Measurements from ENCODE around the gene MIA2. TPM values are rescaled to one million over a fixed set of nuclear protein-coding genes. Genes with fewer than 3 reads are reported as not detected.
"Not testable (repeated sequence)": the region's sequence is repeated elsewhere in the genome, so short reads cannot be mapped to it uniquely, and the experiment has no call there.

Gene MIA2
- total RNA-seq, 1 donor from 2014 or later, result 9.2 TPM

DNA sequence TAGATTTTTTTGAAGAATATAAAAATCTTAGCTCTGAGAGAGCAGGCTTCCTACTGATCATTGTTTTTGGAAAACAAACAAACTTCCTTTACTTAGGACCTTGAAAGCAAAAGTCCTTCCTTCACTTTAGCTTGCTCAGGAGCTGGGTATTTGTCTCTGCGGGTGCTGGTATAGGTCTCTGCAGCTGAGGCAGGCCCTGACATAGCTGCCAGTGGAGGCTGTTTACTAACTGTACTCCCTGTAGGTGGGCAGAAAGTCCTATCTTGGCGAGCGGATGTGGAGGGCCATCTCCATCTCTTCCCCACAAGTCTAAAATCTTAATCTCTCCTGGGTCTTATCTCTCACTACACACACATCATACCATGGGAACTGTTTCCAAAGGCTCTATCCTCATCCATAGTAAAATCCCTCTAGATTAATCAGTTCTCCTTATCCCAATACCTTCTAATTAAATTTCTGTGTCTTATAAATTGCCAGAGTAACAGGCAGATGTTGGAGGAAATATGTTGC lies 4.1 kb upstream of the MIA2 start:
- no peak for DNase-seq (ENCODE audit: low read depth in 2 of 2)

DNA sequence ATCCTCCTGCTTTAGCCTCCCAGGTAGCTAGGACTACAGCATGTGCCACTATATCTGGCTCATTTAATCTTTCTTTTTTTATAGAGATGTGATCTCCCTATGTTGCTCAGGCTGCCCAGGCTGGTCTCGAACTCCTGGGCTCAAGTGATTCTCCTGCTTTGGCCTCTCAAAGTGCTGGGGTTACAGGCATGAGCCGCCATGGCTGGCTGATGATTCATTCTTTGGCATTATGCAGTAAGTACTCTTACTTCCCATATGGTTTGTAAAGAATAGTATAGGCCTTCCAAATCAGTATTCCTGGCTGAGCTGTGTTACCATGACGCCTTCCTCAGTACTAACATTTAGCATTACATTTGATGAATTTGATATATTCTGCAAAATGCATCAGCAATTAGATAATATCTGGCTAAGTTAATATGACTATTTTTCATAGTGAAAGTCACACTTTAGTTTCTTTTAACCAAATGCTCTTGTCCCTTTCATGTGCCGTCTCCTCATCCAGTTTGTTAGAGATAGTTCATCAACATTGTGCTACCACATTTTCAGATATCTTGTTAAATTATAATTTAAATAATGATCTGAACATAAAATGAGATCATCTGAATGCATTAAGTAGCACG lies 3.2 kb upstream of the MIA2 start:
- no peak for DNase-seq (ENCODE audit: low read depth in 2 of 2)

DNA sequence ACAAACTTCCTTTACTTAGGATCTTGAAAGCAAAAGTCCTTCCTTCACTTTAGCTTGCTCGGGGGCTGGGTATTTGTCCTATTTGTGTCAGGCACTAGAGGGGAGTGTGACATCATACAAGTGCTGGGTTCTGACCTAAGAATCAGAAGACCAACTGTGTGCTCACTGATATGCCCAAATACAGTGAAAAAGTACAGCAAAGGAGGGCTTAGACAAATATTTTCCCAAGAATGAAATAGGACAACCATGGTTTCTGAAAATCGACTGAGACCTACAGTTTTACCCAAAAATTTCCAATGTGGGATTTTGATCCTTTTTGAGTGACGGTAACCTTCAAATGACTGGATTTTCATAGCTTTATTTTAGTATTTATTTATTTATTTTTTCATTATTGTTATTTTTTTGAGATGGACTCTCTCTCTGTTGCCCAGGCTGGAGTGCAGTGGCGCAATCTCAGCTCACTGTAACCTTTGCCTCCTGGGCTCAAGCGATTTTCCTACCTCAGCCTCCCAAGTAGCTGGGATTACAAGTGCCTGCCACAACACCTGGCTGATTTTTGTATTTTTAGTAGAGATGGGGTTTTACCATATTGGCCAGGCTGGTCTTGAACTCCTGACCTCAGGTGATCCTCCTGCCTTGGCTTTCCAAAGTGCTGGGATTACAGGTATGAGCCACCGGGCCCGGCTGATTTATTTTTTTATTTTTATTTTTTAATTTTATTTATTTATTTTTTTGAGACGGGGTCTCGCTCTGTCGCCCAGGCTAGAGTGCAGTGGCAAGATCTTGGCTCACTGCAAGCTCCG lies 1.8 kb upstream of the MIA2 start:
- peak; percentile 35 to 55 for DNase-seq (ENCODE audit: low read depth in 2 of 2)

DNA sequence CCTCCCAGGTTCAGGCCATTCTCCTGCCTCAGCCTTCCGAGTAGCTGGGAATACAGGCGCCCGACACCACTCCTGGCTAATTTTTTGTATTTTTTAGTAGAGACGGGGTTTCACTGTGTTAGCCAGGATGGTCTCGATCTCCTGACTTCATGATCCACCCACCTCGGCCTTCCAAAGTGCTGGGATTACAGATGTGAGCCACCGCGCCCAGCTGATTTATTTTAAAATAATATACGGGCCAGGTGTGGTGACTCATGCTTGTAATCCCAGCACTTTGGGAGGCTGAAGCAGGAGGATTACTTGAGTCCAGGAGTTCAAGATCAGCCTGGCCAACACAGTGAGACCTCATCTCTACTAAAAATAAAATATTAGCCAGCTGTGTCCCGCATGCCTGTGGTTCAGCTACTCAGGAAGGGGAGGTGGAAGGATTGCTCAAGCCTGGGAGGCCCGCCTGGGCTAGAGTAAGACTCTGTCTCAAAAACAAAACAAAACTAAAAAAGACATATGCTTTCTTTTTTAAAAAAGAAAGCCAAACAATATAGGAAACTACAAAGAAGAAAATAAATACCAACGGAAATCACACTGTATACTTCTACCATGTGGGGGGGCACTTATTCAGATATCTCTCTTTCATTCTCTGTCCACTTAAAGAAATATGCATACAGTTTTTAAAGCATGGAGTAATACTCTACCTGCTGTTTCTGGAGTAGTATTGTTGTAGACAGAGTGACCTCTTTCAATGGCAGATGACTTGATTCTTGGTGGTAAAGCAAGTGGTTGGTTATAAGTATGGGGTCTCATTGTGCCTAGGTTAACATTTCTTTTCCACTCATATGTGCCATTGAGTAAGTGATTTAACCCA lies 930 bp upstream of the MIA2 start:
- DNase-seq (ENCODE audit: low read depth in 2 of 2), result no peak

DNA sequence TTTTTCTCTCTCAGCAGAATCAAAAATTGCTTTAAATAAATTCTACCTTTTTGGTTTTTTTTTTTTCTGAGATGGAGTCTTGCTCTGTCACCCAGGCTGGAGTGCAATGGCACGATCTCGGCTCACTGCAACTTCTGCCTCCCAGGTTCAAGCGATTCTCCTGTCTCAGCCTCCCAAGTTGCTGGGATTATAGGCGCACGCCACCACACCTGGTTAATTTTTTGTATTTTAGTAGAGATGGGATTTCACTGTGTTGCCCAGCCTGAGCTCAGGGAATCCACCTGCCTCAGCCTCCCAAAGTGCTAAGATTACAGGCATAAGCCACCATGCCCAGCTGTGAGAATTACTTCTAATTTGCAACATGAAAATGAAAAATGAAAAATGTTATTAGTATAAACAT lies 1.3 kb downstream of the MIA2 start:
- DNase-seq (ENCODE audit: low read depth in 2 of 2), result not testable (repeated sequence)

DNA sequence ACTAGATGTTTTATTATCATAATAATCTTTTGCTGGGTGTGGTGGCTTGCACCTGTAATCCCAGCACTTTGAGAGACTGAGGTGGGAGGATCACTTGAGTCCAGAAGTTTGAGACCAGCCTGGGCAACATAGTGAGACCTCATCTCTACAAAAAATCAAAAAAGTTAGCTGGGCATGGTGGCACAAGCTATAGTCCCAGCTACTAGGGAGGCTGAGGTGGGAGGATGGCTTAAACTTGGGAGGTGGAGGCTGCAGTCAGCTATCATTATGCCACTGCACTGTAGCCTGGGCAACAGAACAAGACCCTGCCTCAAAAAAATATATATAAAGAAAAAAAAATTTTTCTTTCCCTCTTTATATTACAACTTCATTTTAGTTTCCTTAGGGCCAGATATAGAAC lies 1.8 kb downstream of the MIA2 start:
- not testable (repeated sequence) for DNase-seq (ENCODE audit: low read depth in 2 of 2)

DNA sequence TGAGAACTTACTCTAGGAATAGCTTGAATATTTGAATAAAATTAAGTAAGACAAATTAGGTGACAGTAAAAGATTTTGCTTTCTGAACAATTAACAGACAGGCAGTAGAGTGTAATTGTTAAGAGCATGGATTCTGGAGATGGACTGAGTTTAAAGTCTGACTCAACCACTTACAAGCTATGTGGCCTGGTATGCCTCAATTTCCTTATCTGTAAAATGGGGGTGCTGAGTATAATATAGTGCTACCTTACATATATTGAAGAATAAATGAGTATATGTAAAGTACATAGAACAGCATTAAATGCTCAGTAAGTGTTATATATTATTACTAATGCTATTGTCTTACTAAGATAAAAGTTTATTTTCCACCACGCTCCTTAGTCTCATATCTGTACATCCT lies 7.1 kb downstream of the MIA2 start:
- no peak for DNase-seq (ENCODE audit: low read depth in 2 of 2)

DNA sequence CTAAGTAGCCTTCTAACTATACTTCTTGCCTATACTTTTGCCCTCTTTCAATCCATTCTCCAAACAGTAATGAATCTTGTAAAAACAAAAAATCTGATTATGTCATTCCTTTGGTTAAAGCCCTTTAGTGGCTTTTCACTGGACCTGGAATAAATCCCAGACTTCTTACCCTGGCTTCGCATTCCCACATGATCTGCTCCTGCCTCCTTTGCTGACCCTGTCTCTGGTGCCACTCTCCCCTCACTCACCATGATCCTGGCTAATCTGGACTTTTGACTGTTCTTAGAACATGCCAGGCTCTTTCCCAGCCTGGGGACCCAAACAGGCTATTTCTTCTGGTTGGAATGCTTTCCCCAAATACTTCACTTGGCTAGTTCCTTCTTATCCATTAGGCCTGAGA lies 7.9 kb downstream of the MIA2 start:
- no peak for DNase-seq (ENCODE audit: low read depth in 2 of 2)

DNA sequence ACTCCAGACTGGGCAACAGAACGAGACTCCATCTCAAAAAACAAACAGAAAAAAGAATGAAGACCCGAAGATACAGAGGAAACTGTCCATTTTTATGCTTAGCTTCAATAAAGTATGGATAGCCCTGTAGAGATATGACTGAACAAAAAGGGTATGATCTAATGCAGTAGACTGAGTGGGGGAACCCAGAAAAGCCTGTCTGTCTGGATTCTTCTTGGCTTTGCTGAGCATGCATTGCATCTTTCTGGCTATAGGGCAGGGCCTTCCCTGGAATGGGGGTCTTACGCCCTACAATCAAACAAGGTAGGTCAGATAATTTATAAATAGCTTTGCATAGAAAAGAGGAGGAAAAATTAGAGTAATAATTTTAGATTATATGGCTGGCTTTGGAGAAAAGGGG lies 10.1 kb downstream of the MIA2 start:
- DNase-seq (ENCODE audit: low read depth in 2 of 2), result no peak

DNA sequence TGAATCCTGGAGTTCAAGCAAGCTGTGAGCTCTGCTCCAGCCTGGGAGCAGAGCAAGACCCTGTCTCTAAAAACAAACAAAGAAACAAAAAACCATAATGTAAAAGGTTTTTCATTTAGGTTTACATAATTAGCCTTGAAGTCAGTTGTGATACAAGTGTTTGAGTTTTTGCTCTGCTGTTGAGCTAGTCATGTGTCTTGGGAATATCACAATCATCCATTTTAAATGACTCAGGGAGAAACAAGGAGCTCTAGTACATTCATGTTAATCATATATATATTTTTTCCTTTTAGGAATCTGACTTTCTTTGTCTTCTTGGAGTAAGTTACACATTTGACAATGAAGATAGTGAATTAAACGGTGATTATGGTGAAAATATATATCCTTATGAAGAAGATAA lies 12.9 kb downstream of the MIA2 start:
- no peak for DNase-seq (ENCODE audit: low read depth in 2 of 2)

DNA sequence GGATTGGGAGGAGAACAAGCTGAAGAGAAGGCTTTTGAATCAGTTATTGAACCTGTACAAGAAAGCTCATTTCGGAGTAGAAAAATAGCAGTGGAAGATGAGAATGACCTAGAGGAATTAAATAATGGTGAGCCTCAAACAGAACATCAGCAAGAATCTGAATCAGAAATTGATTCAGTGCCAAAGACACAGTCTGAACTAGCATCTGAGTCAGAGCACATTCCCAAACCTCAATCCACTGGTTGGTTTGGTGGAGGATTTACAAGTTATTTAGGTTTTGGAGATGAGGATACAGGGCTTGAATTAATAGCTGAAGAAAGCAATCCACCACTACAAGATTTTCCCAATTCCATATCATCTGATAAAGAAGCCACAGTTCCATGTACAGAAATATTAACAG lies 13.5 kb downstream of the MIA2 start:
- DNase-seq (ENCODE audit: low read depth in 2 of 2), result peak in 1 of 2 donors; percentile 17

DNA sequence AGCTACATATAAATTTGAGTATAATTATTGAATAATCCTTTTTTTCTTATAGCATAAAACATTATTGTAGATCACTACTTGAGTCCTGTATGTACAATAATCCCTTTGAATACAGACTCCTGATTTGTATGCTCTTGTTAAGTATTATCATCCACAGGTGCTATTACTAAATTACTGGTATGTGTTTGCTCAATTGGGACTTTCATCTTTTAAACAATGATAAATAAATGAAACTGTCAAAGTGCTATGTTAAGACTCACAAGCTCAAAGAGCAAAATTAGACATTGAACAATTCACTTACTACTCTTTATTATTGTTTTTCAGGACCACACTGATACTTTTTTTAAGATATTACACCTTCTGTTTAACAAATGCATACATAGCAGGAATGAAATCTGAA lies 17.8 kb downstream of the MIA2 start:
- DNase-seq (ENCODE audit: low read depth in 2 of 2), result no peak

DNA sequence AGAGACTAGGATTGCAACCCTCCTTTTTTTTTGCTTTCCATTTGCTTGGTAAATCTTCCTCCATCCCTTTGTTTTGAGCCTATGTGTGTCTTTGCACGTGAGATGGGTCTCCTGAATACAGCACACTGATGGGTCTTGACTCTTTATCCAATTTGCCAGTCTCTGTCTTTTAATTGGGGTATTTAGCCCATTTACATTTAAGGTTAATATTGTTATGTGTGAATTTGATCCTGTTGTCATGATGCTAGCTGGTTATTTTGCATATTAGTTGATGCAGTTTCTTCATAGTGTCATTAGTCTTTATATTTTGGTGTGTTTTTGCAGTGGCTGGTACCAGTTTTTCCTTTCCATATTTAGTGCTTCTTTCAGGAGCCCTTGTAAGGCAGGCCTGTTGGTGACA lies 23.7 kb downstream of the MIA2 start:
- DNase-seq (ENCODE audit: low read depth in 2 of 2), result not testable (repeated sequence)

DNA sequence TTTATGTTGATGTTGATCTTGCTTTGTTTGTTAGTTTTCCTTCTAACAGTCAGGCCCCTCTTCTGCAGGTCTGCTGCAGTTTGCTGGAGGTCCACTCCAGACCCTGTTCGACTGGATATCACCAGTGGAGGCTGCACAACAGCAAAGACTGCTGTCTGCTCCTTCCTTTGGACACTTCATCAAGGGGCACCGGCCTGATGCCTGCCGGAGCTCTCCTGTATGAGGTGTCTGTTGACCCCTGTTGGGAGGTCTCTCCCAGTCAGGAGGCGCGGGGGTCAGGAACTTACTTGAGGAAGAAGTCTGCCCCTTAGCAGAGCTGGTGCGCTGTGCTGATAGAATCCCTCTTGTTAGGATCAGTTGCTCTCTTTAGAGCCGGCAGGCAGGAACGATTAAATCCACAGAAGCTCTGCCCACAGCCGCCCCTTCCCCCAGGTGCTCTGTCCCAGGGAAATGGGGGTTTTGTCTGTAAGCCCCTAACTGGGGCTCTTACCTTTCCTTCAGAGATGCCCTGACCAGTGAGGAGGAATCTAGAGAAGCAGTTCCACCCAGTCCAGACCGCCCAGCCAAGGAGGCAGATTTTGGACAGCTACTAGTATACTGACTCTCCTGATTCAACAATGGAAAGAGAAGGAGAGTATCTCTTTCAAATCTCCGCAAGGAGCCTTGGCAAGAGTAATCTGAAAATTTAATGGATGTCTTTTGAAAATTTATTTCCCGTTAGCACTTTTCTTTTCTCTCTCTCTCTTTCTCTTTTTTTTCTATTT lies 25.2 kb downstream of the MIA2 start:
- DNase-seq (ENCODE audit: low read depth in 2 of 2), result no peak

DNA sequence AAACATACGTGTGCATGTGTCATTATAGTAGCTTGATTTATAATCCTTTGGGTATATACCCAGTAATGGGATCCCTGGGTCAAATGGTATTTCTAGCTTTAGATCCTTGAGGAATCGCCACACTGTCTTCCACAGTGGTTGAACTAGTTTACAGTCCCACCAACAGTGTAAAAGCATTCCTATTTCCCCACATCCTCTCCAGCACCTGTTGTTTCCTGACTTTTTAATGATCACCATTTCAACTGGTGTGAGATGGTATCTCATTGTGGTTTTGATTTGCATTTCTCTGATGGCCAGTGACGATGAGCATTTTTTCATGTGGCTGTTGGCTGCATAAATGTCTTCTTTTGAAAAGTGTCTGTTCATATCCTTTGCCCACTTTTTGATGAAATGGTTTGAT lies 26.4 kb downstream of the MIA2 start:
- not testable (repeated sequence) for DNase-seq (ENCODE audit: low read depth in 2 of 2)

DNA sequence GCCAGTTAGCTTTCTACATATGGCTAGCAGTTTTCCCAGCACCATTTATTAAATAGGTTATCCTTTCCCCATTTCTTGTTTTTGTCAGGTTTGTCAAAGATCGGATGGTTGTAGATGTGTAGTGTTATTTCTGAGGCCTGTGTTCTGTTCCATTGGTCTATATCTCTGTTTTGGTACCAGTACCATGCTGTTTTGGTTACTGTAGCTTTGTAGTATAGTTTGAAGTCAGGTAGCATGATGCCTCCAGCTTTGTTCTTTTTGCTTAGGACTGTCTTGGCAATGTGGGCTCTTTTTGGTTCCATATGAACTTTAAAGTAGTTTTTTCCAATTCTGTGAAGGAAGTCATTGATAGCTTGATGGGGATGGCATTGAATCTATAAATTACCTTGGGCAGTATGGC lies 28.5 kb downstream of the MIA2 start:
- DNase-seq (ENCODE audit: low read depth in 2 of 2), result not testable (repeated sequence)

DNA sequence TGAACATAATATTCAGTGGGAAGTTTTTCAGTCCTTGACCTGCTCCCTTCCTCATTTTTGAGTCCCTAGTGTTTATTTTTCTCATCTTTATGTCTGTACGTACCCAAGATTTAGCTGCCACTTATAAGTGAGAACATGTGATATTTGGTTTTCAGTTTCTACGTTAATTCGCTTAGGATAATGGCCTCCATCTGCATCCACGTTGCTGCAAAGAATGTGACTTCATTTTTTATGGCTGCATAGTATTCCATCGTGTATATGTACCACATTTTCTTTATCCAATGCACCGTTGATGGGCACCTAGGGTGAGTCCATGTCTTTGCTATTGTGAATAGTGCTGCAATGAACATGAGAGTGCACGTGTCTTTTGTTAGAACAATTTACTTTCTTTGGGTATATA lies 30.3 kb downstream of the MIA2 start:
- no peak for DNase-seq (ENCODE audit: low read depth in 2 of 2)

DNA sequence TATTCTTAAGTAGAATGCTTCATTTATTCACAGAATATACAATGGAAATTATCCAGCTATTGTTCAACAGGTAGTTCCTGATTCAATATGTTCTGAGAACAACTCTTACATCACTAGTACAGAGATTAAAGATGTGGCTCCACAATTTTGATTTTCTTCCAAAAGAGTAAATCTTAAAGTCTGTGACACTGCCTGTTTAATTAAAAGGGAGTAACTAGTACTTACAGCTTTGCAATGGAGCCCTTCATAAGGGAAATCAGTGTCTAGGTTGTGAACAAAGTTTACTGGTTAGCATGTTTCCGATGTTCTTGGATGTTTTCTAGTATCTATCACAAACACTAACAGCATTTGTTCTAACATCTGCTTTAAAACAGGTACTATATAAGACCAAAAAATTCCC lies 30.8 kb downstream of the MIA2 start:
- no peak for DNase-seq (ENCODE audit: low read depth in 2 of 2)

DNA sequence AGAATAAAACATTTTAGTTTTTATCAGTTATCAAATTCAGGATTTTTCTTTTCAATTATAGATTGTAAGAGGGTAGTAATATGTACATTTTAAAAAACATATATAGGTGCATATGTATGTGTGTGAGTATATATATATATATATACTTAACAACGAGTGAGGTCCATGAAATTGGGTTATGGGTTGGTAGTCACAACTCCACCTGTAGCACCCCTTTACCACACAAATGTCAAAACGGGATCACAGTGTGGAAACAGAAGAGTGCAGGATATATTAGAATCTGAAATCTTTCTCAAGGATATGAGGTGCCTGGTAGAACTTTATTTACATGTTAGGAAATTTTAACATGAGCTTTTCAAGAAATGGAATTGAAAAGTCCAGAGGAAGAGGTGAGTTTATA lies 31.3 kb downstream of the MIA2 start:
- no peak for DNase-seq (ENCODE audit: low read depth in 2 of 2)

DNA sequence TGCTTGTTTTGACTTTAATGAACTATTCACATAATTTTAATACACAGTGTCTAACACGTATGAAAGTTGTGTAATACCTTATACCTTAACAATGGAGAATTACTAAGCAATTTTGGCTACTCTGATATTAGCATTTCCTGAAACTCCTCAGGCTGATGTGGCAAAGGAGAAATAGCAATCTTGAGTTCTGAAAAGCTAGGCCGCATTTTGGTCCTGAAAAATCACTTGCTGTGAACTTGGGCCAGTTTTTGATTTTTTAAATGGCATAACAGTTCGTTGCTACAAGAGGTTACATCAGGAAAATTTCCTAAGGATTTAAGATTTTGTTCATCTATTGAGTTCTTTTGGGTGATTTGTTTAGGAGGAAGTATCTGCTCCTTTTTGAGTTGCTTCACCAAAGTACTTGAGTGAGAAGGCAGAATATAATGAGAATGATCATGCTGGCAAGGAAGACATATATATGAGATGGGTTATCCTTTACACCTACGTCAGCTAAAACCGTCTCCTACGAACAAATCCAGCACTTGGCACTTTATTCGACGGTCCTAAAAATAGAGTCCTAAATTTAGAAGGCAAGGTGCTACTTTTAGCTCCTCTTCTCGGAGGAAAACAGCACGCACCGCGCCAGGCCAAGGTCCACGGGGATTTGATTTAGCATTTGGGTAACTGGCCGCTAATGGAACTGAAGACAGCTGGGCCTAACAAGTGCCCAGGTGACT lies 32.2 kb downstream of the MIA2 start:
- peak in 1 of 2 donors; percentile 6 for DNase-seq (ENCODE audit: low read depth in 2 of 2)

DNA sequence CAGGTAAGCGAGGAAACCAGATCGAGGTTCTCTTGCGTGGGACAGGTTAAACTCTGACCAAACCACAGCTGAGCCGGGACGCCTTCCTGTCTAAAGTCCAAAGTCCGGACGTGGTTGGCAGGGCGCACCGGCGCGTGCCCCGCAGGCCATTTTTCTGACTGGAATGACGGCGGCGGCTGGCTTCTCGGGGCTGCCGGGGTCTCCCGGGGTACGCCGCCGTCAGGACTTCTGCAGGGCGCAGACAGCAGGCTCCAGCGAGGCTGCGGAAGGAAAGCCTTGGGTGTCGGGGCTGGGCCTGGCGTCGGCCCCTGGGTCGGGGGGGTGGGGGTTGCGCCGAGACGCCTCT lies 32.8 kb downstream of the MIA2 start:
- DNase-seq (ENCODE audit: low read depth in 2 of 2), result peak; percentile 32 to 69

Measured in dermis microvascular lymphatic vessel endothelial cell (primary cell).